Measurements from ENCODE around the gene SPATA31D1.

The SPATA31D1 gene

GRCh38 chr9:82036086-82036485, 47.5 kb downstream of the SPATA31D1 start:
- DNase-seq (ENCODE audit: low read depth) = no peak
- no peak for TF ChIP-seq CTCF (conservative IDR thresholded peaks at IDR 0.05; ENCODE audit: low read depth, low read length)
- H3K4me3 ChIP-seq (ENCODE audit: low read length) = no peak overlapping the region

- no peak for TF ChIP-seq CTCF (conservative IDR thresholded peaks at IDR 0.05; ENCODE audit: low read depth, low read length)
- peak; percentile 53 for DNase-seq (ENCODE audit: low read depth)
- H3K4me3 ChIP-seq (ENCODE audit: low read length) = no peak overlapping the region
These were observed 48.6 kb downstream of the SPATA31D1 start for GRCh38 chr9:82037126-82037525.

GRCh38 chr9:82038897-82039296, 50.3 kb downstream of the SPATA31D1 start:
- no peak for DNase-seq (ENCODE audit: low read depth)
- TF ChIP-seq CTCF (conservative IDR thresholded peaks at IDR 0.05; ENCODE audit: low read depth, low read length) = no peak
- no peak overlapping the region for H3K4me3 ChIP-seq (ENCODE audit: low read length)
